A549 (cell line): ENCODE measurements around the gene SLC38A10. TPM values are rescaled to one million over a fixed set of nuclear protein-coding genes. Genes with fewer than 3 reads are reported as not detected.

Experiments
- ATAC-seq, 2 experiments: fragments of 200-7000 bp in 1 of 2; fragments of >200 bp in 1 of 2; cut with Nextera tagmentation in 1 of 2; cut with Tn5 transposase in 1 of 2; 3 replicates each; pipeline versions ENCODE4 v1.8.0 to v1.9.1; 2018 to 2020; ENCODE audit warnings: mild to moderate bottlenecking in 1 of 2, moderate library complexity in 1 of 2
- CTCF ChIA-PET: fragments of 300-600 bp; sonication (Branson Sonifier 250); formaldehyde crosslinking; extraction: SDS; loops from one replicate; lab custom pipeline; 2021; ENCODE audit warnings: antibody characterized with exemption, inconsistent platforms; lab: Yijun Ruan, JAX
- POLR2A ChIA-PET: fragments of 350-600 bp; formaldehyde crosslinking; extraction: SDS; loops from one replicate; lab custom pipeline; 2021; ENCODE audit warnings: antibody characterized with exemption, inconsistent platforms; lab: Yijun Ruan, JAX
- DNase-seq, 2 experiments: peaks; one replicate each; pipeline versions ENCODE4 v3.0.0 to v3.0.0-alpha.2; 2011 to 2016; ENCODE audit warnings: low read depth in 1 of 2, low spot score in 1 of 2
- FAIRE-seq: peaks from 2 replicates; lab custom pipeline; 2011; peaks lifted over from hg19 to GRCh38; lab: Jason Lieb, UNC
- H3K27ac ChIP-seq, 2 experiments: fragments of >200 bp; sonication (Bioruptor Twin); formaldehyde crosslinking; 3 replicates each; pipeline ENCODE4 v1.5.1; 2016 to 2017
- H3K4me1 ChIP-seq: fragments of >200 bp; sonication (Bioruptor Twin); formaldehyde crosslinking; 3 replicates; pipeline ENCODE4 v1.6.1; 2016
- H3K4me2 ChIP-seq: fragments of >200 bp; sonication (Bioruptor Twin); formaldehyde crosslinking; 3 replicates; pipeline ENCODE4 v1.6.1; 2016
- H3K4me3 ChIP-seq: fragments of >200 bp; sonication (Bioruptor Twin); formaldehyde crosslinking; 3 replicates; pipeline ENCODE4 v1.5.1; 2016
- H3K9me3 ChIP-seq: fragments of >200 bp; sonication (Bioruptor Twin); formaldehyde crosslinking; 3 replicates; pipeline ENCODE4 v1.6.1; 2016
- BCL3 ChIP-seq: fragments of >200 bp; sonication (Bioruptor Twin); formaldehyde crosslinking; IDR thresholded peaks from 3 replicates; pipeline ENCODE4 v1.6.1; 2016
- BHLHE40 ChIP-seq: IDR thresholded peaks from 2 replicates; pipeline ENCODE4 v1.6.1; 2012; ENCODE audit warnings: low read depth, low read length, inconsistent platforms
- CBX8 ChIP-seq: fragments of 200-600 bp; sonication (generic); IDR thresholded peaks from 2 replicates; pipeline ENCODE4 v1.6.1; 2016
- CEBPB ChIP-seq, 2 experiments: fragments of >200 bp in 1 of 2; sonication (Bioruptor Twin) in 1 of 2; formaldehyde crosslinking in 1 of 2; IDR thresholded peaks; 2 replicates each; pipeline ENCODE4 v1.6.1; 2012 to 2016
- CHD2 ChIP-seq: fragments of 150-350 bp; IDR thresholded peaks from 2 replicates; pipeline ENCODE4 v1.6.1; 2014; ENCODE audit warnings: low read length; ENCODE audit not compliant: partially characterized antibody
- E2F6 ChIP-seq: IDR thresholded peaks from 2 replicates; pipeline ENCODE4 v1.6.1; 2012; ENCODE audit warnings: low read depth, borderline replicate concordance
- EHF ChIP-seq: fragments of 250-450 bp; sonication (Bioruptor Pico); IDR thresholded peaks from 2 replicates; pipeline ENCODE4 v1.5.0; 2020; ENCODE audit warnings: mild to moderate bottlenecking
- FOSL2 ChIP-seq, 2 experiments: fragments of 450-650 bp in 1 of 2; fragments of >200 bp in 1 of 2; sonication (Bioruptor Twin) in 1 of 2; formaldehyde crosslinking; IDR thresholded peaks; 2 replicates each; pipeline versions ENCODE4 v1.5.0 to v1.6.1; 2016 to 2020; ENCODE audit warnings: mild to moderate bottlenecking in 1 of 2, moderate library complexity in 1 of 2
- FOXS1 ChIP-seq: fragments of 250-450 bp; sonication (Bioruptor Pico); IDR thresholded peaks from 2 replicates; pipeline ENCODE4 v1.5.0; 2020; ENCODE audit warnings: mild to moderate bottlenecking, moderate library complexity
- GATA3 ChIP-seq: IDR thresholded peaks from 2 replicates; pipeline ENCODE4 v1.6.1; 2012; ENCODE audit warnings: borderline replicate concordance
- HEYL ChIP-seq: fragments of 250-450 bp; sonication (Bioruptor Pico); IDR thresholded peaks from 2 replicates; pipeline ENCODE4 v1.8.0; 2021; ENCODE audit warnings: mild to moderate bottlenecking, moderate library complexity
- JUNB ChIP-seq: fragments of >200 bp; sonication (Bioruptor Twin); formaldehyde crosslinking; IDR thresholded peaks from 2 replicates; pipeline ENCODE4 v1.6.1; 2016
- MAZ ChIP-seq: fragments of 150-350 bp; IDR thresholded peaks from 2 replicates; pipeline ENCODE4 v1.6.1; 2014; ENCODE audit warnings: antibody characterized with exemption, low read depth, low read length, borderline replicate concordance
- NFE2L2 ChIP-seq: fragments of 150-350 bp; conservative IDR thresholded peaks from 2 replicates; pipeline ENCODE4 v1.6.1; 2014; ENCODE audit warnings: low read length
- PHF8 ChIP-seq: fragments of 200-600 bp; sonication (generic); IDR thresholded peaks from 2 replicates; pipeline ENCODE4 v1.6.1; 2016; ENCODE audit warnings: low read depth, mild to moderate bottlenecking, antibody characterized with exemption, moderate library complexity, borderline replicate concordance
- POLR2A ChIP-seq: IDR thresholded peaks from 2 replicates; pipeline ENCODE4 v1.6.1; 2012; ENCODE audit warnings: mild to moderate bottlenecking, low read length
- POLR2AphosphoS2 ChIP-seq: conservative IDR thresholded peaks from 2 replicates; pipeline ENCODE4 v1.6.1; 2012; ENCODE audit warnings: low read length, improper control_type of control experiment, inconsistent platforms
- RARB ChIP-seq: fragments of 250-450 bp; sonication (Bioruptor Pico); IDR thresholded peaks from 2 replicates; pipeline ENCODE4 v1.8.0; 2021; ENCODE audit warnings: mild to moderate bottlenecking, moderate library complexity
- RNF2 ChIP-seq: fragments of 200-600 bp; sonication (generic); IDR thresholded peaks from 2 replicates; pipeline ENCODE4 v1.6.1; 2016; ENCODE audit warnings: low read depth, mild to moderate bottlenecking, antibody characterized with exemption, moderate library complexity, borderline replicate concordance
- TFCP2L1 ChIP-seq: fragments of 250-450 bp; sonication (Bioruptor Pico); IDR thresholded peaks from 2 replicates; pipeline ENCODE4 v1.5.0; 2021; ENCODE audit warnings: mild to moderate bottlenecking
- TP53 ChIP-seq: fragments of 250-450 bp; sonication (Bioruptor Pico); IDR thresholded peaks from 2 replicates; pipeline ENCODE4 v1.5.0; 2021; ENCODE audit warnings: mild to moderate bottlenecking, moderate library complexity
- ZC3H11A ChIP-seq: fragments of 450-650 bp; IDR thresholded peaks from 2 replicates; pipeline ENCODE4 v1.6.1; 2014; ENCODE audit warnings: antibody characterized with exemption, mild to moderate bottlenecking
- ZFP36 ChIP-seq: fragments of 450-650 bp; IDR thresholded peaks from 2 replicates; pipeline ENCODE4 v1.6.1; 2014; ENCODE audit warnings: borderline replicate concordance; ENCODE audit not compliant: partially characterized antibody
- WGBS: methylation state at CpG from one replicate; pipeline ENCODE4 v1.1.6; 2017; ENCODE audit errors: missing lambda C conversion rate; 5-methylcytosine and 5-hydroxymethylcytosine counted together
- polyA plus RNA-seq, 4 experiments: library from polyadenylated mRNA; depleted of rRNA in 3 of 4; stranded (reverse); fragments of >200 nt; fragmentation: RNase III in 1 of 4; extraction: RNeasy Plus Mini Kit Qiagen cat#74134 plus additional on column Dnase treatment in 1 of 4; gene quantifications; 2 replicates in 3 of 4; 3 replicates in 1 of 4; pipeline ENCODE4 v1.2.3, GENCODE V29; 2011 to 2017
- TF ChIP-seq, protein P1 (sequence below): fragments of 200-600 bp; sonication (generic); IDR thresholded peaks from 2 replicates; pipeline ENCODE4 v1.6.1; 2016; ENCODE audit warnings: antibody characterized with exemption, mild to moderate bottlenecking, moderate library complexity

SLC38A10 gene
- polyA plus RNA-seq, 2 of the 4 experiments (the other 2 are of a cell fraction) = 35.8 to 67.4 TPM

DNA sequence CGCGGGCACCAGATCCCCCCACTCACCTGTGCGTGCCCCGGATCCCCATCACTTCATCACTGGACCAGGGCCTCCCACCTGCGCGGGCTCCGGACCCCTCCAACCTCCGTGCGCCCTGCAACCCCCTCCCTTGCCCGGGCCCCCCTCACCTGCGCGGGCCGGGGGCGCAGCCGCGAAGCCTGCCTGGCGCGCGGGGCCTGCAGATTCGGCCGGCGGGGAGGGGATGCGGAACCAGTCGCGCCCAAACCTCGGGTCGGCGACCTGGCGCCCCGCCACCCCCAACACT, 72.5 kb downstream of the SLC38A10 start:
- Histone ChIP-seq H3K4me2 (peak overlapping the region; percentile 98), H3K4me3 (peak overlapping the region; percentile 79), H3K9me3 (peaks cover 8% of the 10 kb centered on the region; the same call in 2 of the 3 replicates)
- WGBS = no CpG with 5 or more reads among the region's 30 CpGs
- ATAC-seq = peak in 1 of 2 experiments; percentile 2; a peak in 2 of 6 replicates
- TF ChIP-seq EHF (CRISPR knock-in tag) = no peak
- no peak for TF ChIP-seq JUNB
- TF ChIP-seq TP53 (CRISPR knock-in tag) = no peak
- no peak for TF ChIP-seq ZFP36
- TF ChIP-seq CEBPB (IDR thresholded peaks at IDR 0.05) = no peak
- peak; percentile 79; the same call in 1 of the 2 replicates for TF ChIP-seq PHF8
- TF ChIP-seq, all 56 proteins: peak for 1
- Histone ChIP-seq H3K4me1 (peaks cover 9% of the 10 kb centered on the region), H3K27ac (peak overlapping the region; percentile 70 to 88)
- no peak for FAIRE-seq
- ChIA-PET CTCF (interaction anchor here (0.7 to 2.5 kb wide), 4 partner anchors 12 to 80 kb away, joined by 3 to 11 read pairs (median 3); no protein-coding TSS in a partner anchor), POLR2A (interaction anchor here (1.0 to 1.2 kb wide), 6 partner anchors 16 to 190 kb away, joined by 3 to 23 read pairs (median 4); partner anchors contain the start of genes BAHCC1, BAIAP2, NDUFAF8 and TEPSIN)
- DNase-seq = no peak

DNA sequence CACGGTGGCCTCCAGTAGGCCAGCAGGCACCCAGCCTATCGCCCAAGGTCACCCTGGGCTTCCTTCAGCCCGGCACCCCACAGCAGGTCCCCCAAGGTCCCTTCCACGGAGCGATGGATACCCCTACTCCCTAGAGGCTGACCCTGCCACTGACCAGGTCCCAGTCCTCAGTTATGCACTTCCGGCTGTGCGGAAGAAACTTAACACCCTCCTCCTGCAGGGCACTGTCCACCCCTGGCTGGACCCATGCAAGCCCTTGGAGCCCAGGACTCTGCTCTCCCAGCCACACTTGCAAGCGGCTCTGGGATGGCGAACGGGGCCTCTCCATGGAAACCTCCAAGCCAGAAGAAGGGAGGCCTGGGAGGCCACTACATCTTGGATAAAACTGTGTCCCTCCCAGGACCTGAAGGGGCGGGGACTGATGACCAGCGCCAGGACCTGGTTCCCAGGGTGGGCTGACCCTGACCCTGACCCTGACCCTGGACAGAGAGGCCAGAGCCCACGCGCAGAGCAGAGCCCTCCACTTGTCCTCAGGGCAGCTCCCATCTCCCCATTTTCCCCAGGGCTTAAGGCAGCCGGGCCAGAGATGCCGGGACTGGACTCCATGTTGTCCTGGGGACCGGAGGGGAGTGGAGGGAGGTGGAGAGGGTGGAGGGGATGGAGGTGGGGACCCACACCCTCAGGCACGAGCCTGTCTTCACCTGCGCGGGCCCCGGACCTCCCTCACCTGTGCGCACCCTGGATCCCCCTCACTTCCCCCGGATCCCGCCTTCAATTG, 73.1 kb downstream of the SLC38A10 start:
- Histone ChIP-seq H3K4me1 (peaks cover 9% of the 10 kb centered on the region), H3K9me3 (peaks cover 4% of the 10 kb centered on the region; the same call in 2 of the 3 replicates), H3K27ac (peak overlapping the region; percentile 70 to 88), H3K4me3 (peak overlapping the region; percentile 79), H3K4me2 (peak overlapping the region; percentile 98)
- no peak for DNase-seq
- ChIA-PET CTCF (interaction anchor here (1.0 to 4.4 kb wide), 6 partner anchors 9 to 79 kb away, joined by 3 to 19 read pairs (median 7); no protein-coding TSS in a partner anchor), POLR2A (interaction anchor here (1.0 to 1.2 kb wide), 5 partner anchors 17 to 186 kb away, joined by 3 to 23 read pairs (median 4); partner anchors contain the start of genes BAHCC1, BAIAP2, NDUFAF8 and TEPSIN)
- WGBS = 46% methylated on average over 22 of the region's 24 CpGs
- FAIRE-seq = no peak
- ATAC-seq = peak; percentile 13 to 38; a peak in 5 of 6 replicates
- TF ChIP-seq BHLHE40 (no peak), CHD2 (no peak), POLR2AphosphoS2 (no peak), HEYL (CRISPR knock-in tag) (no peak), NFE2L2 (no peak), E2F6 (no peak), MAZ (no peak), FOXS1 (no peak), CBX8 (no peak), FOSL2 (IDR thresholded peaks at IDR 0.05) (no peak), FOSL2 (CRISPR knock-in tag; IDR thresholded peaks at IDR 0.05) (no peak), POLR2A (no peak), RNF2 (no peak), TP53 (CRISPR knock-in tag) (no peak), BCL3 (no peak), RARB (CRISPR knock-in tag) (no peak), TFCP2L1 (CRISPR knock-in tag) (no peak), GATA3 (no peak), ZC3H11A (no peak)
- TF ChIP-seq, protein P1, sequence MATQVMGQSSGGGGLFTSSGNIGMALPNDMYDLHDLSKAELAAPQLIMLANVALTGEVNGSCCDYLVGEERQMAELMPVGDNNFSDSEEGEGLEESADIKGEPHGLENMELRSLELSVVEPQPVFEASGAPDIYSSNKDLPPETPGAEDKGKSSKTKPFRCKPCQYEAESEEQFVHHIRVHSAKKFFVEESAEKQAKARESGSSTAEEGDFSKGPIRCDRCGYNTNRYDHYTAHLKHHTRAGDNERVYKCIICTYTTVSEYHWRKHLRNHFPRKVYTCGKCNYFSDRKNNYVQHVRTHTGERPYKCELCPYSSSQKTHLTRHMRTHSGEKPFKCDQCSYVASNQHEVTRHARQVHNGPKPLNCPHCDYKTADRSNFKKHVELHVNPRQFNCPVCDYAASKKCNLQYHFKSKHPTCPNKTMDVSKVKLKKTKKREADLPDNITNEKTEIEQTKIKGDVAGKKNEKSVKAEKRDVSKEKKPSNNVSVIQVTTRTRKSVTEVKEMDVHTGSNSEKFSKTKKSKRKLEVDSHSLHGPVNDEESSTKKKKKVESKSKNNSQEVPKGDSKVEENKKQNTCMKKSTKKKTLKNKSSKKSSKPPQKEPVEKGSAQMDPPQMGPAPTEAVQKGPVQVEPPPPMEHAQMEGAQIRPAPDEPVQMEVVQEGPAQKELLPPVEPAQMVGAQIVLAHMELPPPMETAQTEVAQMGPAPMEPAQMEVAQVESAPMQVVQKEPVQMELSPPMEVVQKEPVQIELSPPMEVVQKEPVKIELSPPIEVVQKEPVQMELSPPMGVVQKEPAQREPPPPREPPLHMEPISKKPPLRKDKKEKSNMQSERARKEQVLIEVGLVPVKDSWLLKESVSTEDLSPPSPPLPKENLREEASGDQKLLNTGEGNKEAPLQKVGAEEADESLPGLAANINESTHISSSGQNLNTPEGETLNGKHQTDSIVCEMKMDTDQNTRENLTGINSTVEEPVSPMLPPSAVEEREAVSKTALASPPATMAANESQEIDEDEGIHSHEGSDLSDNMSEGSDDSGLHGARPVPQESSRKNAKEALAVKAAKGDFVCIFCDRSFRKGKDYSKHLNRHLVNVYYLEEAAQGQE = no peak
